Pancreas (tissue), 10 donors: ENCODE measurements around the gene ZNF397. TPM values are rescaled to one million over a fixed set of nuclear protein-coding genes. Genes with fewer than 3 reads are reported as not detected.
"Not testable (repeated sequence)": the region's sequence is repeated elsewhere in the genome, so short reads cannot be mapped to it uniquely, and the experiment has no call there.

Experiments used
- ATAC-seq, 4 donors: fragments of 200-7000 bp; cut with Tn5 transposase; one replicate each; pipeline versions ENCODE4 v1.8.0 to v1.9.1; 2020; ENCODE audit warnings: mild to moderate bottlenecking in 4 of 4, moderate library complexity in 4 of 4
- DNase-seq, 6 donors: peaks; one replicate each; pipeline ENCODE4 v3.0.0-alpha.2; 2020
- FAIRE-seq: peaks from 2 replicates; lab custom pipeline; 2012; peaks lifted over from hg19 to GRCh38; lab: Jason Lieb, UNC
- H3K27ac ChIP-seq, 4 donors: fragments of 200-600 bp; sonication (generic); 1 replicate in 3 of 4; 2 replicates in 1 of 4; pipeline versions ENCODE4 v1.5.0 to v1.8.0; 2020
- H3K27me3 ChIP-seq, 4 donors: fragments of 200-600 bp; one replicate each; pipeline ENCODE4 v1.8.0; 2021
- H3K36me3 ChIP-seq, 3 donors: fragments of 200-600 bp; sonication (generic) in 1 of 3; one replicate each; pipeline versions ENCODE4 v1.5.0 to v1.8.0; 2020 to 2021
- H3K4me1 ChIP-seq, 3 donors: fragments of 200-600 bp; one replicate each; pipeline ENCODE4 v1.8.0; 2021
- H3K4me3 ChIP-seq, 4 donors: fragments of 200-600 bp; sonication (generic) in 2 of 4; one replicate each; pipeline versions ENCODE4 v1.5.0 to v1.8.0; 2020 to 2021
- H3K9me3 ChIP-seq, 4 donors: fragments of 200-600 bp; one replicate each; pipeline ENCODE4 v1.8.0; 2021
- CTCF ChIP-seq, 4 donors: fragments of 200-600 bp; sonication (generic) in 3 of 4; IDR thresholded peaks; one replicate each; pipeline versions ENCODE4 v1.5.0 to v1.8.0; 2021; ENCODE audit warnings: antibody characterized with exemption in 4 of 4
- WGBS, 2 donors: extraction: QIAGEN DNeasy Blood & Tissue Kit; methylation state at CpG; one replicate each; pipeline ENCODE4 v1.1.7; 2013; 5-methylcytosine and 5-hydroxymethylcytosine counted together
- intact Hi-C, 3 donors: fragments of 100-400 bp; cut with DNase I; formaldehyde crosslinking; loops; one replicate each; pipeline versions ENCODE4 v1.11.1 to v1.14.2; 2022
- polyA plus RNA-seq, 2 donors: library from polyadenylated mRNA; stranded (reverse); fragments of 200-250 nt; gene quantifications; one replicate each; pipeline ENCODE4 v1.2.3, GENCODE V29; 2013
- total RNA-seq, 6 donors: library from RNA; stranded (reverse); fragmentation: NEBNext Ultra II Directional in 4 of 6; extraction: Animal tissue kit (Norgen Biotek cat#: 25700) in 4 of 6; gene quantifications; one replicate each; pipeline versions ENCODE4 v1.2.1 to v1.2.4, GENCODE V29; 2021 to 2023
- donor health status: healthy with polysubstance abuse.
- donor health status: DM: no; HTN: no; CAD: no; lungs with moderate emphysema.
- donor health status: DM: no; HTN: no; CAD: no.
- donor health status: control.
- donor health status: control.
- donor health status: Bipolar disorder and iron deficiency.
- donor health status: DM: yes; HTN: yes; CAD: no.
- donor health status: DM: no; HTN: no; CAD: no.
- donor health status: DM: no; HTN: no; CAD: no.
- donor health status: DM: yes; HTN: yes; CAD: no.

The ZNF397 gene
- total and polyA plus RNA-seq, 8 donors = 8.5 to 16.3 (median 9.4) TPM

GRCh38 chr18:35201256-35201931 is 39.4 kb upstream of the ZNF397 start:
- ATAC-seq (no peak), FAIRE-seq (no peak), DNase-seq (no peak)
- no peak for TF ChIP-seq CTCF (IDR thresholded peaks at IDR 0.05)
- no peak overlapping the region for H3K4me3 ChIP-seq
- H3K27ac ChIP-seq = no peak overlapping the region
- no peaks in the 10 kb centered on the region for H3K27me3 ChIP-seq
- no peaks in the 10 kb centered on the region for H3K36me3 ChIP-seq
- H3K9me3 ChIP-seq = no peaks in the 10 kb centered on the region
- intact Hi-C loops = no loop called here
- WGBS, 2 donors = 74 to 82% methylated on average over 5 of the region's 5 CpGs
- no peaks in the 10 kb centered on the region for H3K4me1 ChIP-seq

- H3K36me3 ChIP-seq = no peaks in the 10 kb centered on the region
- TF ChIP-seq CTCF (IDR thresholded peaks at IDR 0.05) = no peak
- FAIRE-seq (no peak), ATAC-seq (no peak), DNase-seq (no peak)
- no peaks in the 10 kb centered on the region for H3K9me3 ChIP-seq
- intact Hi-C loops = no loop called here
- H3K4me3 ChIP-seq = no peak overlapping the region
- no peaks in the 10 kb centered on the region for H3K4me1 ChIP-seq
- 42 to 52% methylated on average over 3 of the region's 3 CpGs for WGBS, 2 donors
- no peak overlapping the region for H3K27ac ChIP-seq
- H3K27me3 ChIP-seq = no peaks in the 10 kb centered on the region
Measured at GRCh38 chr18:35203067-35203466, 37.8 kb upstream of the ZNF397 start.

GRCh38 chr18:35205199-35205712 is 35.6 kb upstream of the ZNF397 start:
- WGBS, 2 donors = 84 to 85% methylated on average over 2 of the region's 2 CpGs
- Histone ChIP-seq H3K4me1 (no peaks in the 10 kb centered on the region), H3K27ac (no peak overlapping the region), H3K9me3 (no peaks in the 10 kb centered on the region), H3K4me3 (no peak overlapping the region), H3K27me3 (no peaks in the 10 kb centered on the region), H3K36me3 (no peaks in the 10 kb centered on the region)
- no peak for ATAC-seq
- FAIRE-seq = no peak
- TF ChIP-seq CTCF (IDR thresholded peaks at IDR 0.05) = no peak
- intact Hi-C loops = no loop called here
- DNase-seq = no peak

- DNase-seq, H3K36me3 ChIP-seq, FAIRE-seq, H3K4me3 ChIP-seq, H3K9me3 ChIP-seq, ATAC-seq, H3K27me3 ChIP-seq, H3K4me1 ChIP-seq, H3K27ac ChIP-seq, intact Hi-C loops: not testable (repeated sequence)
- 88 to 91% methylated on average over 14 to 26 of the region's 30 CpGs for WGBS, 2 donors
Measured at GRCh38 chr18:35205746-35206458, 34.9 kb upstream of the ZNF397 start.

GRCh38 chr18:35215026-35215425 is 25.8 kb upstream of the ZNF397 start:
- Histone ChIP-seq H3K4me1 (no peaks in the 10 kb centered on the region), H3K27ac (no peak overlapping the region), H3K4me3 (no peak overlapping the region), H3K27me3 (no peaks in the 10 kb centered on the region), H3K9me3 (no peaks in the 10 kb centered on the region), H3K36me3 (no peaks in the 10 kb centered on the region)
- FAIRE-seq (no peak), ATAC-seq (no peak), DNase-seq (no peak)
- no peak for TF ChIP-seq CTCF (IDR thresholded peaks at IDR 0.05)
- intact Hi-C loops = no loop called here
- 71 to 72% methylated on average over 1 of the region's 1 CpG for WGBS, 2 donors

- DNase-seq, H3K9me3 ChIP-seq, H3K27ac ChIP-seq, H3K36me3 ChIP-seq, intact Hi-C loops, ATAC-seq, FAIRE-seq, H3K4me1 ChIP-seq, H3K27me3 ChIP-seq, H3K4me3 ChIP-seq: not testable (repeated sequence)
- 71 to 76% methylated on average over 10 of the region's 10 CpGs for WGBS, 2 donors
Measured at GRCh38 chr18:35216611-35217010, 24.2 kb upstream of the ZNF397 start.

GRCh38 chr18:35219331-35219730 is 21.5 kb upstream of the ZNF397 start:
- WGBS, 2 donors = 90 to 94% methylated on average over 4 of the region's 4 CpGs

More at GRCh38 chr18:35219331-35219730, 21.5 kb upstream of the ZNF397 start:
- FAIRE-seq, H3K27ac ChIP-seq, ATAC-seq, H3K9me3 ChIP-seq, H3K27me3 ChIP-seq, H3K4me3 ChIP-seq, intact Hi-C loops, DNase-seq, H3K36me3 ChIP-seq, H3K4me1 ChIP-seq: not testable (repeated sequence)
